Measurements from ENCODE around the gene MSLN. TPM values are rescaled to one million over a fixed set of nuclear protein-coding genes. Genes with fewer than 3 reads are reported as not detected.

MSLN gene
- total RNA-seq, 1 donor = under 0.01 TPM

DNA sequence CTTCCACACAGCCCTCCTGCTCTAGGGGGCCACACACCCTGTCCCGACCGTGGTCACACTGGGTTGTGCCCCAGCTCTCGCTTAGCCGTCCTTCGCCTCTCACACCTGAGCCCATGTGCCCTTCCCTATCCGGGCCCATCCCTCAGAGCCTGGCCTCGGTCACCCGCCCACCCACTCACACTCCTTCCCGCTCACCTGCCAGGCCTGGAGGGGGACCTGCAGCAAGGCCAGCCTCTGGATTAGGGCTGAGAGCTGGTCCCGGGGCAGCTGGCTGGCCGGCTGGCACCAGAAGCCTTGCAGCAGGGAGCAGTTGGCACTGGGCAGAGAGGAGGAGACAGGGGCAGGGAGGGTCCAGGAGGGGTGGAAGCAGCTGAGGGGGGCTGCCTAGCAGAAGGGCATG lies 17.9 kb downstream of the MSLN start:
- no peak for TF ChIP-seq CTCF (IDR thresholded peaks at IDR 0.05; ENCODE audit: extremely low read depth, low read depth, low read length)
- no peaks in the 10 kb centered on the region for H3K9me3 ChIP-seq (ENCODE audit: low read depth, low read length)
- no peaks in the 10 kb centered on the region for H3K79me2 ChIP-seq (ENCODE audit: insufficient read depth, low read length)
- H4K20me1 ChIP-seq (ENCODE audit: insufficient read depth, low read length) = no peaks in the 10 kb centered on the region
- H3K4me2 ChIP-seq (ENCODE audit: insufficient read depth, low read length) = no peak overlapping the region
- H2AFZ ChIP-seq (ENCODE audit: low read length) = no peak overlapping the region
- H3K4me1 ChIP-seq (ENCODE audit: insufficient read depth, low read length) = no peaks in the 10 kb centered on the region
- H3K27me3 ChIP-seq (ENCODE audit: insufficient read depth, low read length) = peaks cover 6% of the 10 kb centered on the region
- no peak overlapping the region for H3K4me3 ChIP-seq (ENCODE audit: insufficient read depth, low read length)
- no peak overlapping the region for H3K27ac ChIP-seq (ENCODE audit: low read depth, low read length)
- no peak for DNase-seq (ENCODE audit: insufficient read length, low spot score, missing footprints)
- H3K36me3 ChIP-seq (ENCODE audit: insufficient read depth, low read length) = no peaks in the 10 kb centered on the region

GRCh38 chr16:778909-779527 lies 18.5 kb downstream of the MSLN start:
- no peak for TF ChIP-seq CTCF (IDR thresholded peaks at IDR 0.05; ENCODE audit: extremely low read depth, low read depth, low read length)
- Histone ChIP-seq H3K4me3 (ENCODE audit: insufficient read depth, low read length) (no peak overlapping the region), H4K20me1 (ENCODE audit: insufficient read depth, low read length) (no peaks in the 10 kb centered on the region), H3K4me2 (ENCODE audit: insufficient read depth, low read length) (no peak overlapping the region), H3K79me2 (ENCODE audit: insufficient read depth, low read length) (no peaks in the 10 kb centered on the region), H3K27ac (ENCODE audit: low read depth, low read length) (no peak overlapping the region), H3K9me3 (ENCODE audit: low read depth, low read length) (no peaks in the 10 kb centered on the region), H3K27me3 (ENCODE audit: insufficient read depth, low read length) (peaks cover 6% of the 10 kb centered on the region), H3K36me3 (ENCODE audit: insufficient read depth, low read length) (no peaks in the 10 kb centered on the region), H3K4me1 (ENCODE audit: insufficient read depth, low read length) (no peaks in the 10 kb centered on the region), H2AFZ (ENCODE audit: low read length) (no peak overlapping the region)
- DNase-seq (ENCODE audit: insufficient read length, low spot score, missing footprints) = no peak

DNA sequence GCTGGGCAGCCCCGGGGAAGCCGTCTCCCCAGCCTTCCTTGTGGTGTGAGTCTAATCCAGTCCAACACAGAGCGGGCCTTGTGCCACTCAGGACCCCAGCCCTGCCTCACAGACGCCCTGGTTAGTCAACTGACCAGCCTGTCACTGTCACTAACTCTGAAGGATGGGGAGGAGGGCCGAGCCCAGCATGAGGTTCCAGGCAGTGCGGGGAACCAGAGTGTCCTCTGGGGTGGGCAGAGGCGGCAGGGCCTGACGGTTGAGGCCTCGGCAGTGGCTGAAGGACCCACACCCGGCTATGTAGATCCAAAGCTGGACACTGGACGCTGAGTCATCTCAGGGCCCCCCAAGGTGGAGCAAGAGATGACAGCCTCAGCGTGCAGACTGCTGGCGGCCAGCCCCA lies 19.0 kb downstream of the MSLN start:
- H3K4me3 ChIP-seq (ENCODE audit: insufficient read depth, low read length) = no peak overlapping the region
- no peaks in the 10 kb centered on the region for H3K36me3 ChIP-seq (ENCODE audit: insufficient read depth, low read length)
- no peak overlapping the region for H3K27ac ChIP-seq (ENCODE audit: low read depth, low read length)
- TF ChIP-seq CTCF (IDR thresholded peaks at IDR 0.05; ENCODE audit: extremely low read depth, low read depth, low read length) = no peak
- DNase-seq (ENCODE audit: insufficient read length, low spot score, missing footprints) = no peak
- no peaks in the 10 kb centered on the region for H3K4me1 ChIP-seq (ENCODE audit: insufficient read depth, low read length)
- no peaks in the 10 kb centered on the region for H3K79me2 ChIP-seq (ENCODE audit: insufficient read depth, low read length)
- no peaks in the 10 kb centered on the region for H4K20me1 ChIP-seq (ENCODE audit: insufficient read depth, low read length)
- H3K9me3 ChIP-seq (ENCODE audit: low read depth, low read length) = no peaks in the 10 kb centered on the region
- H3K27me3 ChIP-seq (ENCODE audit: insufficient read depth, low read length) = peaks cover 6% of the 10 kb centered on the region
- H2AFZ ChIP-seq (ENCODE audit: low read length) = no peak overlapping the region
- H3K4me2 ChIP-seq (ENCODE audit: insufficient read depth, low read length) = no peak overlapping the region

GRCh38 chr16:780296-780695 lies 19.8 kb downstream of the MSLN start:
- no peak for DNase-seq (ENCODE audit: insufficient read length, low spot score, missing footprints)
- Histone ChIP-seq H2AFZ (ENCODE audit: low read length) (no peak overlapping the region), H3K4me3 (ENCODE audit: insufficient read depth, low read length) (no peak overlapping the region), H3K9me3 (ENCODE audit: low read depth, low read length) (no peaks in the 10 kb centered on the region), H4K20me1 (ENCODE audit: insufficient read depth, low read length) (peaks cover 3% of the 10 kb centered on the region), H3K36me3 (ENCODE audit: insufficient read depth, low read length) (no peaks in the 10 kb centered on the region), H3K4me1 (ENCODE audit: insufficient read depth, low read length) (no peaks in the 10 kb centered on the region), H3K4me2 (ENCODE audit: insufficient read depth, low read length) (no peak overlapping the region), H3K27ac (ENCODE audit: low read depth, low read length) (no peak overlapping the region), H3K27me3 (ENCODE audit: insufficient read depth, low read length) (peaks cover 6% of the 10 kb centered on the region), H3K79me2 (ENCODE audit: insufficient read depth, low read length) (no peaks in the 10 kb centered on the region)
- no peak for TF ChIP-seq CTCF (IDR thresholded peaks at IDR 0.05; ENCODE audit: extremely low read depth, low read depth, low read length)

Data from osteoblast (primary cell).